HG03060 (cell line): ENCODE results near the gene CEP44.
"Not testable (repeated sequence)": the region's sequence is repeated elsewhere in the genome, so short reads cannot be mapped to it uniquely, and the experiment has no call there.

Source experiments
- ATAC-seq: cut with Tn5 transposase; IDR thresholded peaks from one replicate; pipeline ENCODE4 v1.9.1; 2021; ENCODE audit warnings: low read depth, moderate number of reproducible peaks; ENCODE audit not compliant: unreplicated experiment

CEP44 gene

DNA sequence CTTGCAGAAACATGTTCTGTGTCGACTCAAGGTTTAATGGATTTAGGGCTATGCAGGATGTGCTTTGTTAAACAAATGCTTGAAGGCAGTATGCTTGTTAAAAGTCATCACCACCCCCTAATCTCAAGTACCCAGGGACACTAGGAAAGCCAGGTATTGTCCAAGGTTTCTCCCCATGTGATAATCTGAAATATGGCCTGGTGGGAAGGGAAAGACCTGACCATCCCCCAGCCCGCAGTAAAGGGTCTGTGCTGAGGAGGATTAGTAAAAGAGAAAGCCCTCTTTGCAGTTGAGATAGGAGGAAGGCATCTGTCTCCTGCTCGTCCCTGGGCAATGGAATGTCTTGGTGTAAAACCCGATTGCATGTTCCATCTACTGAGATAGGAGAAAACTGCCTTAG is 96.5 kb downstream of the CEP44 start:
- not testable (repeated sequence) for ATAC-seq

GRCh38 chr4:174380699-174381439 is 97.2 kb downstream of the CEP44 start:
- ATAC-seq: no peak

DNA sequence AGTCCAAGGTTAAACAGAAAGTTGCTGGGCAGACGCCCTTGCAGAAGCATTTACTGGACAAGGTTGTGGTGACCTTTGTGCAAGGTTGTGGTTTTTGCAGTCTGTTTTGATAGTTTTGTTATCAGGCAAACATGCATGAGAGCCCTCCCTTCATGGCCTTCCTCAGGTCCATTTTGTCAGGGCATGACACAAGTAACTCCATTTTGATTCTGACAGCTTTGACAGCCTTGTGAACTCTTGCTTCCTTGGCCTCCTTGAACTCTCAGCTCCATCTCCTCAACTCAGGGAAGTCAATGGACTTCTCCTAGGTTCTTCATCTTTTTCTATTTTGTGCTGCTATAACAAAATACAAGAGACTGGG is 97.7 kb downstream of the CEP44 start:
- no peak for ATAC-seq
